ENCODE results near the gene LACTBL1.

GRCh38 chr1:23021834-23022233 lies 49.2 kb upstream of the LACTBL1 start:
- no peak for TF ChIP-seq POLR2A (IDR thresholded peaks at IDR 0.05; ENCODE audit: low read depth, low read length)
- TF ChIP-seq CTCF (conservative IDR thresholded peaks at IDR 0.05; ENCODE audit: low read depth, low read length), result no peak
- TF ChIP-seq MAFK (IDR thresholded peaks at IDR 0.05; ENCODE audit: low read depth, low read length), result no peak
- no peak for TF ChIP-seq MAZ (IDR thresholded peaks at IDR 0.05; ENCODE audit: borderline replicate concordance, low read depth, low read length)
- no peak for TF ChIP-seq USF2 (IDR thresholded peaks at IDR 0.05; ENCODE audit: low read depth, low read length)
- no peak for TF ChIP-seq RCOR1 (IDR thresholded peaks at IDR 0.05; ENCODE audit: insufficient replicate concordance, low read length)
- TF ChIP-seq RAD21 (IDR thresholded peaks at IDR 0.05; ENCODE audit: low read length), result no peak
- TF ChIP-seq MXI1 (IDR thresholded peaks at IDR 0.05; ENCODE audit: borderline replicate concordance, low read depth, low read length), result no peak
- TF ChIP-seq BHLHE40 (IDR thresholded peaks at IDR 0.05; ENCODE audit: low read depth, low read length), result no peak
- TF ChIP-seq FOS (IDR thresholded peaks at IDR 0.05; ENCODE audit: low read depth, low read length), result no peak
- TF ChIP-seq ELK1 (IDR thresholded peaks at IDR 0.05; ENCODE audit: borderline replicate concordance, low read depth, low read length), result no peak
- no peak for TF ChIP-seq RFX5 (IDR thresholded peaks at IDR 0.05; ENCODE audit: low read depth, low read length)
